Left renal cortex interstitium (tissue), 4 donors: Measurements from ENCODE around the gene ABCA7. TPM values are rescaled to one million over a fixed set of nuclear protein-coding genes. Genes with fewer than 3 reads are reported as not detected.
"Not testable (repeated sequence)": the region's sequence is repeated elsewhere in the genome, so short reads cannot be mapped to it uniquely, and the experiment has no call there.

Experiments used
- DNase-seq, 4 donors: peaks; one replicate each; pipeline ENCODE4 v3.0.0-alpha.2; 2013; ENCODE audit warnings: low read depth in 4 of 4, low spot score in 2 of 4, missing footprints in 1 of 4
- polyA plus RNA-seq, 4 donors: library from polyadenylated mRNA; unstranded; fragments of 120-200 nt; gene quantifications; one replicate each; pipeline ENCODE4 v1.2.1, GENCODE V29; 2013; ENCODE audit not compliant: insufficient read length in 4 of 4

ABCA7 gene
- polyA plus RNA-seq, 4 donors = 6.9 to 14.0 (median 8.5) TPM

- no peak for DNase-seq
These were observed 23.2 kb upstream of the ABCA7 start for GRCh38 chr19:1016647-1017114.

- DNase-seq = no peak
These were observed 22.6 kb upstream of the ABCA7 start for GRCh38 chr19:1017115-1017905.

- DNase-seq = no peak
These were observed 22.0 kb upstream of the ABCA7 start for GRCh38 chr19:1017906-1018305.

- DNase-seq = no peak
These were observed 21.5 kb upstream of the ABCA7 start for GRCh38 chr19:1018393-1018792.

GRCh38 chr19:1018932-1019615 lies 20.8 kb upstream of the ABCA7 start:
- no peak for DNase-seq

- DNase-seq = no peak
These were observed 20.3 kb upstream of the ABCA7 start for GRCh38 chr19:1019616-1019961.

GRCh38 chr19:1019980-1020867 lies 19.7 kb upstream of the ABCA7 start:
- DNase-seq = no peak

GRCh38 chr19:1020868-1021425 lies 19.0 kb upstream of the ABCA7 start, which contains the start of gene TMEM259:
TMEM259 (minus strand) TSS chr19:1021123; CDS start chr19:1020996, 127 bp downstream.
- DNase-seq = peak; percentile 95 to 99 (median 96)

GRCh38 chr19:1023883-1024188 lies 16.1 kb upstream of the ABCA7 start:
- not testable (repeated sequence) for DNase-seq

- DNase-seq = not testable (repeated sequence)
These were observed 14.8 kb upstream of the ABCA7 start for GRCh38 chr19:1025080-1025479.

- peak in 1 of 4 donors; percentile 73 for DNase-seq
These were observed 13.7 kb upstream of the ABCA7 start, which contains the start of gene CNN2 for GRCh38 chr19:1025960-1026782. CNN2 (plus strand) TSS chr19:1026608; CDS start chr19:1026662, 54 bp downstream.

GRCh38 chr19:1026783-1027649 lies 12.9 kb upstream of the ABCA7 start:
- DNase-seq = no peak

GRCh38 chr19:1027650-1028061 lies 12.3 kb upstream of the ABCA7 start:
- no peak for DNase-seq

GRCh38 chr19:1028062-1028926 lies 11.6 kb upstream of the ABCA7 start:
- DNase-seq = peak in 2 of 4 donors; percentile 75 to 78

GRCh38 chr19:1032264-1032867 lies 7.5 kb upstream of the ABCA7 start:
- no peak for DNase-seq

- no peak for DNase-seq
These were observed 3.8 kb upstream of the ABCA7 start for GRCh38 chr19:1035998-1036621.

- no peak for DNase-seq
These were observed 2.3 kb upstream of the ABCA7 start for GRCh38 chr19:1037621-1038064.
